Stimulated activated naive CD4-positive, alpha-beta T cell (primary cell): Measurements from ENCODE around the gene MT1F.

ENCODE experiments used
- DNase-seq, 6 experiments: peaks; one replicate each; lab custom pipeline; 2025; lab: John Stamatoyannopoulos, UW

MT1F gene

DNA sequence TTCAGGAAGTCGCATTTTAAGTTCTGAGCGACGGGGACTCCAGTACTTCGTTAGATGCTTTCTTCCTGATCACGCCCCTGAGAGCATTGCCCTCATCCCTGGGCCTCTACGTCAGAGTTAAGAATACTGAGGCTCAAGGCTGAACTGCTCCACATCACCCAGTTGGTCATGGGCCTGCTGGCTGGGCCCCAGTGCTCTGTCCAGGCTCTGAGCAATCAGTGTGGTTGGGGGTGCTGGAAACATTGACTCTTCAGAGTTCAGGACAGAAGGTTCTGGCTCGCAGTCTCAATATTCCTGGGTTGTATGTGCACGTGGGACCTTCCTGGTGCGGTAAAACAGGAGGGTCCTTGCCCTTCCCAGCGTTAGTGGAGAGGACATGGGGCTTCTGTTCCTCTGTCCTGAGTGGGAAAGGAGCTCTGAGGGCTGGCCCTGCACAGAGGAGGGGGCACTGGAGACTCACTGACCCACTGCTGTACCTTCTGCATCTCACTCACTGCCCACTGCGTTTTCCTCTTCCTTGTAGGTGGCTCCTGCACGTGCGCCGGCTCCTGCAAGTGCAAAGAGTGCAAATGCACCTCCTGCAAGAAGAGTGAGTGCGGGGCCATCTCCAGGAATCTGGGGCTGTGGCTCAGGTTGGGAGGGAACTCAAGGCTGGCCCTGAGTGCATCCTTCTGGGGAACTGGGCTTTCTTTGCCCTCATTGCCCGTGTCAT is 31.7 kb upstream of the MT1F start:
- DNase-seq = no peak

- no peak for DNase-seq
These were observed 31.1 kb upstream of the MT1F start for GRCh38 chr16:56626685-56627084.

- no peak for DNase-seq
These were observed 29.0 kb upstream of the MT1F start for GRCh38 chr16:56628486-56629350.

- no peak for DNase-seq
These were observed 28.2 kb upstream of the MT1F start for GRCh38 chr16:56629531-56629930.

GRCh38 chr16:56630134-56630533 is 27.6 kb upstream of the MT1F start:
- DNase-seq = no peak

DNA sequence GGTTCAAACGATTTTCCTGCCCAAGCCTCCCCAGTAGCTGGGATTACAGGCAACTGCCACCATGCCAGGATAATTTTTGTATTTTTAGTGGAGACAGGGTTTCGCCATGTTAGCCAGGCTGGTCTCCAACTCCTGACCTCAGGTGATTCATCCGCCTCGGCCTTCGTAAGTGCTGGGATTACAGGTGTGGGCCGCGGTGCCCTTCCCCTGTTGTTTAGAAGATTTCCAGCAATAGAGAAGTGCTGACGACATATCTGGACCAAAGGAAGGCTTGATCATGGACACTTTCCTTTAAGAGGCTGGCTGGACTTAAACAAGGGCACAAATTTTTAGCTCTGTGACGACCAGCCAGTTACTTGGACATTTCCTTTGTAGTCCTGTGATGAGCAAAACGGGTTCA is 26.6 kb upstream of the MT1F start:
- DNase-seq = no peak

- no peak for DNase-seq
These were observed 26.0 kb upstream of the MT1F start for GRCh38 chr16:56631832-56632155.

DNA sequence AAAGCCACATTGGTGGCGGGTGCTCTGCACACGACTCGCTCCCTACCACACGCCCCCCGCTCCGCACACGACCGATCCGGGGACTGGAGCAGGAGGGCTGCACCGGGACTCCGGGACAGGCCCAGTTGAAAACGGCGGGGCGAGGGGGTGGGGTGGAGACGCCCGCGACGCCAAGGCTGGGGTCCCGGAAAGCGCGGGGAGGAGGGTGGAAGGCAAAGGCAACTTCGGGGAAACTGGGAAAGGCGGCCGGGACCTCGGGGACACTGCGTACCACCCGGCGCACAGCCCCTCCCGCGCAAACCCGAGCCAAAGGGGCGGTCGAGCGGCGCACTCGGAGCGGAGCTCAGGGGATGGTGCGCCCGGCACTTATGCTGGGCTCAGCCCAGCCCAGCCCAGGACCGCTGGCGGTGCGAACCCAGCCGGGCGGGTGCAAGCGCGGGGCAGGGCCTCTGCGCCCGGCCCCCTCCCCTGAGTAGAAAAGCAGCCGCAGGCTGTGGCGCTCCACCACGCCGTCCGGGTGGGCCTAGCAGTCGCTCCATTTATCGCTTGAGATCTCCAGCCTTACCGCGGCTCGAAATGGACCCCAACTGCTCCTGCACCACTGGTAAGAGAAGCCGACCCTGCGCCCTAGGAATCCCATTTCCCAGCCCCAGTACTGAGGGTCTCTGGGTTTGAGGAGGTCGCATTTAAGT is 25.5 kb upstream of the MT1F start, which contains the start of gene MT1M:
TSS of gene MT1M (plus strand) at position 504 of the 692 bp plus-strand sequence. CDS start at position 577, 73 bp downstream.
- DNase-seq = no peak

- no peak for DNase-seq
These were observed 24.9 kb upstream of the MT1F start for GRCh38 chr16:56632848-56633365.

DNA sequence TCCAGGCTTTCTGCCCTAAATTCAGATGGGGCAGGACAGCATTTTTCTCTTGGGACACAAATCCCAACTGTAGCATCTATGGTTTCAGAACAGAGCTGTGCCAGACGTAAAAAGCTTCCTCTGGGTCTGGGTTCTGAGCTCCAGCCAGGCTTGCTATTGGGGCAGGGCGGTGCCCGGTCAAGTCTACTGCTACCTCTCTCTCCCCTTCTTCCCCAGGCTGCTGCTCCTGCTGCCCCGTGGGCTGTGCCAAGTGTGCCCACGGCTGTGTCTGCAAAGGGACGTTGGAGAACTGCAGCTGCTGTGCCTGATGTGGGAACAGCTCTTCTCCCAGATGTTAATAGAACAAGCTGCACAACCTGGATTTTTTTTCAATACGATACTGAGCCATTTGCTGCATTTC is 24.2 kb upstream of the MT1F start:
- no peak for DNase-seq

DNA sequence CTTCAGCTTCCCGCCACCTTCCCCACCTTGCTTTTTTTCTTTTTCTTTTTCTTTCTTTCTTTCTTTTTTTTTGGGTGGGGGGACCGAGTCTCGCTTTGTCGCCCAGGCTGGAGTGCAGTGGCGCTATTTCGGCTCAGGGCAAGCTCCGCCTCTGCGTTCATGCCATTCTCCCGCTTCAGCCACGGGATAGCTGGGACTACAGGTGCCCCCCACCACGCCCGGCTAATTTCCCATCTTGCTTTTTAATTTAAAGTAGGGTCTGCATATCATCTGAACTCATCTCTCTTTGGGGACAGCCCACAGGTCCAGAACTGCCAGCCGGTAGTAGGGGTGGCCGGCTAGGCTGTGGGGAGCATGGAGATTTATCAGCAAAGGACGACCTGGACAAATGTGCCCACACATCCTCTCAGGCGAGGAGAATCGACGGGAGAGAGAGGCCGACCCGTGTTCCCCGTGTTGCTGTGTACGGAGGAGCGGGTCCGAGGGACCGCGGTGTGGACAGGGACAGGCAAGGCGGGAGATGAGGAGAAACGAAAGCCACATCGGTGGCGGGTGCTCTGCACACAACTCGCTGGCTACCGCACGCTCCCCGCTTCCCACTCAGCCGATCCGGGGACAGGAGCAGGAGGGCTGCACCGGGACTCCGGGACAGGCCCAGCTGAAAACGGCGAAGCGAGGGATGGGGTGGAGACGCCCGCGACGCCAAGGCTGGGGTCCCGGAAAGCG is 22.9 kb upstream of the MT1F start:
- DNase-seq = no peak

DNA sequence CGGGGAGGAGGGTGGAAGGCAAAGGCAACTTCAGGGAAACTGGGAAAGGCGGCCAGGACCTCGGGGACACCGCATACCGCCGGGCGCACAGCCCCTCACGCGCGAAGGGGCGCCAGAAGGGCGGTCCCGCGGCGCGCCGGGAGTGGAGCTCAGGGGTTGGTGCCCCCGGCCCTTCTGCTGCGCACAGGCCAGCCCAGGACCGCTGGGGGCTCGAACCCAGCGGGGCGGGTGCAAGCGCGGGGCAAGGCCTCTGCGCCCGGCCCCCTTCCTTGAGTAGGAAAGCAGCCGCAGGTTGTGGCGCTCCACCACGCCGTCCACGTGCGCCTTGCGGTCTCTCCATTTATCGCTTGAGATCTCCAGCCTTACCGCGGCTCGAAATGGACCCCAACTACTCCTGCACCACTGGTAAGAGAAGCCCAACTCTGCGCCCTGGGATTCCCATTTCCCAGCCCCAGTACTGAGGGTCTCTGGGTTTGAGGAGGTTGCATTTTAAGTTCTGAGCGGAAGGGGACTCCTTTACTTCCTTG is 22.3 kb upstream of the MT1F start:
- DNase-seq = no peak

- no peak for DNase-seq
These were observed 20.9 kb upstream of the MT1F start for GRCh38 chr16:56636616-56637413.

DNA sequence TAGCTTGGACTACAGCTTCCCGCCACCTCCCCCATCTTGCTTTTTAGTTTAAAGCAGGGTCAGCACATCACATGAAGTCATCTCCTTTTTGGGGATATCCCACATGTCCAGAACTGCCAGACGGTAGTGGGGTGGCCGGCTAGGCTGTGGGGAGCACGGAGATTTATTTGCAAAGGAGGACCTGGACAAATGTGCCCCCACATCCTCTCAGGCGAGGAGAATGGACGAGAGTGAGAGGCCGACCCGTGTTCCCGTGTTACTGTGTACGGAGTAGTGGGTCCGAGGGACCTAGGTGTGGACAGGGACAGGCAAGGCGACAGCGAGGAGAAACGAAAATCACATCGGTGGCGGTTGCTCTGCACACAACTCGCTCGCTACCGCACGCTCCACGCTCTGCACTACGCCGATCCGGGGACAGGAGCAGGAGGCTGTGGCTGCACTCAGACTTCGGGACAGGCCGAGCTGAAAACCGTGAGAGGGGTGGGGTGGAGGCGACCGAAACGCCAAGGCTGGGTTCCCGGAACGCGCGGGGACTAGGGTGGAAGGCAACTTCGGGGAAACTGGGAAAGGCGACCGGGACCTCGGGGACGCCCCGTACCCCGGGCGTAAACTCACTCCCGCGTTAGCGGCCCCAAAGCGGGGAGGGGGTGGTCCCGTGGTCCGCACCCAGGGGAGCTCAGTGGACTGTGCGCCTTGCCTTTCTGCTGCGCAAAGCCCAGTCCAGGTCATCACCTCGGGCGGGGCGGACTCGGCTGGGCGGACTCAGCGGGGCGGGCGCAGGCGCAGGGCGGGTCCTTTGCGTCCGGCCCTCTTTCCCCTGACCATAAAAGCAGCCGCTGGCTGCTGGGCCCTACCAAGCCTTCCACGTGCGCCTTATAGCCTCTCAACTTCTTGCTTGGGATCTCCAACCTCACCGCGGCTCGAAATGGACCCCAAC is 19.7 kb upstream of the MT1F start, which contains the start of gene MT1A:
TSS of gene MT1A (plus strand) at position 853 of the 937 bp plus-strand sequence. CDS start at position 926, 73 bp downstream.
- no peak for DNase-seq

- no peak for DNase-seq
These were observed 18.7 kb upstream of the MT1F start for GRCh38 chr16:56639045-56639444.

- no peak for DNase-seq
These were observed 17.7 kb upstream of the MT1F start for GRCh38 chr16:56640076-56640475.

DNA sequence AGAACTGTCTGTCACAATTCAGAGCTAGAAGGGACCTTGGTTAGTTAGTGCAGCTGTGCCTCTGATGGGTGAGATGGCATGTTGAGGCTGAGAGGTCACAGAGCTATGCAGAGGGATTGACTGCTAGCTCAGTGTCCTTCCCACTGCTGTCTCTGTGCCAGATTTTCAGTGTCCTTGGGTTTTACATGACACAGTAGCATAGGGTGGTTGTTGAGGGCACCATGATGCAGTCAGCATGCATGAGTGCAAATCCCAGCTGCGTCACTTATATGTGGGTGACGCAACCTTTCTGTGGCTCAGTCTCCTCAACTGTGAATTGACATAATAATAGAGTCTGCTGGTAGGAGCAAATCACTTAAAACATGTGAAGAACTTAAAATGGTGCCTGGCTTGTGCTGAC is 16.6 kb upstream of the MT1F start:
- DNase-seq = no peak

GRCh38 chr16:56643080-56643778 is 14.5 kb upstream of the MT1F start:
- DNase-seq = peak; percentile 30 to 60 (median 48)

GRCh38 chr16:56643833-56644232 is 13.9 kb upstream of the MT1F start:
- DNase-seq = no peak
